ENCODE measurements around the gene KIAA0232. TPM values are rescaled to one million over a fixed set of nuclear protein-coding genes. Genes with fewer than 3 reads are reported as not detected.

KIAA0232 gene
- total and polyA plus RNA-seq, 4 donors, result 8.9 to 34.4 (median 18.5) TPM

GRCh38 chr4:6748286-6748685 is 34.2 kb upstream of the KIAA0232 start:
- no peak for TF ChIP-seq HNF4A (conservative IDR thresholded peaks at IDR 0.05)
- TF ChIP-seq REST (IDR thresholded peaks at IDR 0.05), result no peak
- no peak for TF ChIP-seq FOXA1 (IDR thresholded peaks at IDR 0.05)
- no peak for TF ChIP-seq TAF1 (conservative IDR thresholded peaks at IDR 0.05)
- no peak for TF ChIP-seq GABPA (IDR thresholded peaks at IDR 0.05 in 1 of 2, conservative IDR thresholded peaks at IDR 0.05 in 1 of 2)
- no peak for TF ChIP-seq RAD21 (IDR thresholded peaks at IDR 0.05)
- no peak for TF ChIP-seq EGR1 (IDR thresholded peaks at IDR 0.05; ENCODE audit: low read depth in 2 of 2)
- Histone ChIP-seq H3K36me3 (ENCODE audit: control insufficient read depth in 4 of 4, insufficient read depth in 3 of 4, low read depth in 1 of 4, low read length in 3 of 4) (no peaks in the 10 kb centered on the region), H3K4me1 (ENCODE audit: control insufficient read depth in 4 of 4, insufficient read depth in 4 of 4, low read length in 3 of 4) (peaks cover 33 to 67% (median 60%) of the 10 kb centered on the region in 4 donors), H3K4me3 (ENCODE audit: low read depth in 1 of 3, low read length in 3 of 3) (no peak overlapping the region), H3K27ac (ENCODE audit: low read depth in 1 of 2, low read length in 2 of 2) (peak overlapping the region; percentile 49 to 51), H3K9me3 (ENCODE audit: control insufficient read depth in 4 of 4, low read length in 3 of 4) (no peaks in the 10 kb centered on the region), H3K9ac (ENCODE audit: low read depth in 1 of 2, low read length in 2 of 2) (peak overlapping the region in 1 of 2 donors; percentile 33), H3K27me3 (ENCODE audit: control insufficient read depth in 4 of 4, insufficient read depth in 4 of 4, low read length in 3 of 4) (no peaks in the 10 kb centered on the region)
- peak; percentile 38 for DNase-seq (ENCODE audit: low spot score)
- 71% methylated on average over 9 of the region's 9 CpGs for WGBS

- WGBS, result 19% methylated on average over 25 of the region's 25 CpGs
- H3K9me3 ChIP-seq (ENCODE audit: control insufficient read depth in 4 of 4, low read length in 3 of 4), result no peaks in the 10 kb centered on the region
- no peaks in the 10 kb centered on the region for H3K36me3 ChIP-seq (ENCODE audit: control insufficient read depth in 4 of 4, insufficient read depth in 3 of 4, low read depth in 1 of 4, low read length in 3 of 4)
- peak overlapping the region in 2 of 3 donors; percentile 0 to 15 for H3K4me3 ChIP-seq (ENCODE audit: low read depth in 1 of 3, low read length in 3 of 3)
- H3K4me1 ChIP-seq (ENCODE audit: control insufficient read depth in 4 of 4, insufficient read depth in 4 of 4, low read length in 3 of 4), result peaks cover 33 to 80% (median 71%) of the 10 kb centered on the region in 4 donors
- DNase-seq (ENCODE audit: low spot score), result peak; percentile 80
- peak overlapping the region; percentile 85 to 90 for H3K27ac ChIP-seq (ENCODE audit: low read depth in 1 of 2, low read length in 2 of 2)
- no peak for TF ChIP-seq GABPA (IDR thresholded peaks at IDR 0.05 in 1 of 2, conservative IDR thresholded peaks at IDR 0.05 in 1 of 2)
- TF ChIP-seq ZBTB33 (IDR thresholded peaks at IDR 0.05), result peak; percentile 93
- TF ChIP-seq TAF1 (conservative IDR thresholded peaks at IDR 0.05), result no peak
- no peak for TF ChIP-seq CTCF (IDR thresholded peaks at IDR 0.05; ENCODE audit: low read depth, low read length, missing input control)
- TF ChIP-seq JUND (IDR thresholded peaks at IDR 0.05), result peak; percentile 77 to 89
- peak; percentile 94 to 96 for TF ChIP-seq HNF4A (conservative IDR thresholded peaks at IDR 0.05)
- peak; percentile 79 for TF ChIP-seq FOXA2 (IDR thresholded peaks at IDR 0.05)
- TF ChIP-seq SP1 (IDR thresholded peaks at IDR 0.05), result peak; percentile 99
- TF ChIP-seq HNF4G (IDR thresholded peaks at IDR 0.05), result peak; percentile 81
- peak; percentile 99 to 100 for TF ChIP-seq RXRA (IDR thresholded peaks at IDR 0.05)
- peak; percentile 89 for TF ChIP-seq YY1 (IDR thresholded peaks at IDR 0.05)
- TF ChIP-seq NR2F2 (IDR thresholded peaks at IDR 0.05), result peak; percentile 85
- TF ChIP-seq ATF3 (IDR thresholded peaks at IDR 0.05), result peak; percentile 74
- TF ChIP-seq REST (IDR thresholded peaks at IDR 0.05), result peak; percentile 56
- TF ChIP-seq RAD21 (IDR thresholded peaks at IDR 0.05), result peak; percentile 50 to 69
- peak; percentile 98 for TF ChIP-seq MAX (IDR thresholded peaks at IDR 0.05)
- peak; percentile 87 for TF ChIP-seq FOXA1 (IDR thresholded peaks at IDR 0.05)
- TF ChIP-seq EGR1 (IDR thresholded peaks at IDR 0.05; ENCODE audit: low read depth in 2 of 2), result peak in 1 of 2 donors; percentile 86
- H3K9ac ChIP-seq (ENCODE audit: low read depth in 1 of 2, low read length in 2 of 2), result peak overlapping the region in 1 of 2 donors; percentile 63
- H3K27me3 ChIP-seq (ENCODE audit: control insufficient read depth in 4 of 4, insufficient read depth in 4 of 4, low read length in 3 of 4), result no peaks in the 10 kb centered on the region
Observed at GRCh38 chr4:6749340-6750171, 33.0 kb upstream of the KIAA0232 start.
